ENCODE data around the gene ZNF655. TPM values are rescaled to one million over a fixed set of nuclear protein-coding genes. Genes with fewer than 3 reads are reported as not detected.
"Not testable (repeated sequence)": the region's sequence is repeated elsewhere in the genome, so short reads cannot be mapped to it uniquely, and the experiment has no call there.

Gene ZNF655
- total RNA-seq (2014; rRNA removed; shearing (Covaris generic)) = 69.8 and 85.2 TPM in 2 replicates
- polyA plus RNA-seq (2015; cell fraction: cytosol; rRNA removed) = 61.7 and 66.1 TPM in 2 replicates
- 140 and 175 TPM in 2 replicates for polyA plus RNA-seq (2015; cell fraction: nucleus; rRNA removed)

DNA sequence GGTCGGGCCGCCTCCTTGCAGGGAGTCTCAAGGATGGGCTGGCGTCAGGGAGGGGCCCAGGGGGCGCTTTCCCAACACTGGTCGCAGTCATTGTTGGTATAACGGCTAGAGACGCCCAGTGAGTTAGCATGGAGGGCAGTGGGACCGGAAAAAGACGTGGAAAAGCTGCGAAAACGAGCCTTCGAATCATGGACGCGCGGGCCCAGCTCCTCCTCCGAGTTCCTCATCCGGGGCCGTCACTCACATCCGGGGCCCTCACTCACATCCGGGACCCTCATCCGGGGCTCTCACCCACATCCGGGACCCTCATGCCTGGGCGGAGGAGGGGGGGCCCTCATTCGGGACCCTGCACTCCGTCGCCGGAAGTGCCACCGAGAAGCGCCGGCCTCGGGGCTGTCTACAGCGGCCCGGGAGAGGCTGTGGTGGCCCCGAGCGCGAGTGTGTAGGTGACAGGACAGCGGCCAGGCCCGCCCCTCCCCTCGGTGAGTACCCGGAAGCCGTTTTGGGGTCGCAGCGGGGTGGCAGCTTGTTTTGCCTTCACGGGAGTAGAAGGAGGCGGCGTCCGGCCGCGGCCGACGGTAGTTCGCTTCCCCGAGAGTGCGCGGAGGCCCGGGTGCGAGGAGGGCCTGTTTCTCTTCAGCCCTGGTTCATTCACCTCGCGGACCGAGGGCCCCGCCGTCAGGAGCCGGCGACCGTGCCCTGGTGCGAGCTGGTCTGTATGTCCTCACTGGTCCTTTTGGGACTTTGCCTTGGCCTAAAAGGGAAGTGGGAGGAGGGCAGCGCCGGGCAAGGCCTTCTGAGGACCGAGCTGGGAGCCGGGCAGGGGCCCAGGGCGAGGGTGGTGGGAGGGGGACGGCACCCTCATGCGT is at the start of gene ZNF655:
ZNF655 (plus strand) TSS at position 337 of the 869 bp plus-strand sequence. CDS start 1,918 bp downstream, outside the sequence.
- peak; percentile 87 for DNase-seq (ENCODE audit: low read depth)

DNA sequence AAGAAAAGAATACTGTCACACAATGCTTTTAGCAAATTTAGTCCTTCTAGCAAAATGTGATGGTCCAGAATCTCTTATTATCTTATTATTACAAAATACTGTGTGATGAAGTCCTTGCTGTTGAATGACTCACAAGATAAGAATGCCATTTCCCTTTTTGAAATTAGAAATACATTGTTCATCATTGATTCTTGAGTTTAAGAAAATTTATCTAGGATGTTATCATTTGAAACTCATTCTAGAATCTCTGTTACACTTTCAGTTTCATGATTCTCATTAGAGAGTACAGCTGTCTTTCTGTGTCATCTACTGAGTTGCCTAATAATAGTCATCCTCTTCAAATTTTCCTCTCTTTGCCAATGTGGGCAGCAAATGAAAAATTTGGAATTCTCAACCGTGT is 44.4 kb upstream of the ZNF655 start:
- DNase-seq (ENCODE audit: low read depth) = no peak

DNA sequence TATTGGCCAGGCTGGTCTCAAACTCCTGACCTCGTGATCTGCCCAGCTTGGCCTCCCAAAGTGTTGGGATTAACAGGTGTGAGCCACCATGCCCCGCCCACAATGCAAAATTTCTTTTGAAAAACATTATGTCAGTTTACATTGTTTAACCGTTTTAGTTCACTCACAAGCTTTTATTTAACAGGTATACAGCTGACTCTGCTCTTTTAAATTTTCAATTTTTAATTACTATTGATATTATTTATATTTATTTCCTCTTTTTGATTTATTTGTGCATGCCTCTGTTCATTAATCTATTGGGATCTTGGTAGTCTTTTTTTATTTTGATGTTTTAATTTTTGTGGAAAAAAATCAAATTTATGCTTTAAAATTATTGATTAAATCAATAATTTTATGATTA is 37.0 kb upstream of the ZNF655 start:
- no peak for DNase-seq (ENCODE audit: low read depth)

DNA sequence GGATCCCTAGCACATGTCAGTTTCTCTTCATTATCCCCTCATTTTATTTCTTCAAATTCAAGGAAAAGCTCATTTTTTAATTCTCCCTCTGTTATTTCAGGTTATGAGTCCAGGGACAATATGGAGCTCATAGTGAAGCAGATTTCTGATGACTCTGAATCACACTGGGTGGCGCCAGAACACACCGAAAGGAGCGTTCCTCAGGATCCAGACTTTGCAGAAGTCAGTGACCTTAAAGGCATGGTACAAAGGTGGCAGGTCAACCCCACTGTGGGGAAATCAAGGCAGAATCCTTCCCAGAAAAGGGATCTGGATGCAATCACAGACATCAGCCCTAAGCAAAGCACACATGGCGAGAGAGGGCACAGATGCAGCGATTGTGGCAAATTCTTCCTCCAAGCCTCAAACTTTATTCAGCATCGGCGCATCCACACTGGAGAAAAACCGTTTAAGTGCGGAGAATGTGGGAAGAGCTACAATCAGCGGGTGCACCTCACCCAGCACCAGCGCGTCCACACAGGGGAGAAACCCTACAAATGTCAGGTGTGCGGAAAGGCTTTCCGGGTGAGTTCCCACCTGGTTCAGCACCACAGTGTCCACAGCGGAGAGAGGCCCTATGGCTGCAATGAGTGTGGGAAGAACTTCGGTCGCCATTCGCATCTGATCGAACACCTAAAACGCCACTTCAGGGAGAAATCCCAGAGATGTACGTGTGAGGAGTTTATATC is 32.6 kb upstream of the ZNF655 start:
- no peak for DNase-seq (ENCODE audit: low read depth)

DNA sequence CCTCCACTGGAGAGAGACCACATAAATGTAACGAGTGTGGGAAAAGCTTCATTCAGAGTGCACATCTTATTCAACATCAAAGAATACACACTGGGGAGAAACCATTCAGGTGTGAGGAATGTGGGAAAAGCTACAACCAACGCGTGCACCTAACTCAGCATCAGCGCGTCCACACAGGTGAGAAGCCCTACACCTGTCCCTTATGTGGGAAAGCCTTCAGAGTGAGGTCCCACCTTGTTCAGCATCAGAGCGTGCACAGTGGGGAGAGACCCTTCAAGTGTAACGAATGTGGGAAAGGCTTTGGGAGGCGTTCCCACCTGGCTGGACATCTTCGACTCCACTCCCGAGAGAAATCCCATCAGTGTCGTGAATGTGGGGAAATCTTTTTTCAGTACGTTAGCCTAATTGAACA is 27.1 kb upstream of the ZNF655 start:
- DNase-seq (ENCODE audit: low read depth) = no peak

DNA sequence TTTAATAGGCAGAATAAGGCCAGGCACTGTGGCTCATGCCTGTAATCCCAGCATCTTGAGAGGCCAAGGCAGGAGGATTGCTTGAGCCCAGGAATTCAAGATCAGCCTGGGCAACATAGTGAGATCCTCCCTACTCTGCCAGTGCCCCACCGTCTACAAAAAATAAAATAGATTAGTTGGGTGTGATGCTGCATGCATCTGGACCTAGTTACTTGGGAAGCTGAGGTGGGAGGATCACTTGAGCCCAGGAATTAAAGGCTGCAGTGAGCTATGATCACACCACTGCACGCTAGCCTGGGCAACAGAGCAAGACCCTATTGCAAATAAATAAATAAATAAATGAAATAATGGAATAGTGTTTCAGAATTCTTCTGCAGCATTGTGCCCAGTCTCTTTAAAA is 22.8 kb upstream of the ZNF655 start:
- no peak for DNase-seq (ENCODE audit: low read depth)

DNA sequence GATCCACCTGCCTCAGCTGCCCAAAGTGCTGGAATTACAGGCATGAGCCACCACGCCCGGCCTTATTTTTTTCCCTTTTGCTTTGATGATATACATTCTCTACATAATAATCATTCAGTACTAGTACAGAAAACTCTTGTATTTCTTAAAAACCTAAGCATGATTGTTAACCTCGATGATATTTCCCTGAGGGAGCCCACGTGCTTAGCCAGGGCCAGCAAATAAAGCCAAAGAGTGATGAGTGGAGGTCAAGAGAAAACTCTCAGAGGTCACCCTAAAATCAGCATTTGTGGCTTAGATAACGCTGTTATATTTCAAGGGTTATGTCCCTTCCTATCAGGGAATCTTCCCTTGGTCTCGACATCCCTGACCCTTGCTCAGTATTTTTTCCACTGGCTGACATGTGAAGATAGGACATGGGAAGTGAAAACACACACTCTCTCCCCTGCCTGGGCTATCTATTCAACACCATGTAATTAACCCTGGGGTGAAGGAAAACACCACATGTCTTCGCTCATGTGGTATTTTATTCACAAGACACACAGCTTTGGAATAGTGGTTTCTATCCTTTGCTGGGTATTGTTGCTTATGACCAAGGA is 19.1 kb upstream of the ZNF655 start:
- no peak for DNase-seq (ENCODE audit: low read depth)

GRCh38 chr7:99540542-99540941 is 17.9 kb upstream of the ZNF655 start:
- no peak for DNase-seq (ENCODE audit: low read depth)

- DNase-seq (ENCODE audit: low read depth) = no peak
Observed at GRCh38 chr7:99541212-99541611, 17.2 kb upstream of the ZNF655 start.

- no peak for DNase-seq (ENCODE audit: low read depth)
Observed at GRCh38 chr7:99543081-99543671, 15.3 kb upstream of the ZNF655 start.

DNA sequence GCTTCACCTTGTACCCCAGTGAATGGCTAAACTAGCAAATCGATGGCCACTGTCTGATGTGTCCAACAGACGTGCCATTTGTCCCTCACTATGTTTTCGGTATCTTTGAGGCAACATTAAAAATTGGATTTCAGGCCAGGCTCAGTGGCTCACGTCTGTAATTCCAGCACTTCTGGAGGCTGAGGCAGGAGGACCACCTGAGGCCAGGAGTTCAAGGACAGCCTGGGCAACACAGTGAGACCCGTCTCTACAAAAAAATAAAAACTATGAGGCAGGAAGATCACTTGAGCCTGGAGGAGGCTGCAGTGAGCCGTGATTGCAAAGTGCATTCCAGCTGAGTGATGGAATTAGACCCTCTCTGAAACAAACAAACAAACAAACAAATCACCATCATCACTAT is 14.5 kb upstream of the ZNF655 start:
- DNase-seq (ENCODE audit: low read depth) = no peak

DNA sequence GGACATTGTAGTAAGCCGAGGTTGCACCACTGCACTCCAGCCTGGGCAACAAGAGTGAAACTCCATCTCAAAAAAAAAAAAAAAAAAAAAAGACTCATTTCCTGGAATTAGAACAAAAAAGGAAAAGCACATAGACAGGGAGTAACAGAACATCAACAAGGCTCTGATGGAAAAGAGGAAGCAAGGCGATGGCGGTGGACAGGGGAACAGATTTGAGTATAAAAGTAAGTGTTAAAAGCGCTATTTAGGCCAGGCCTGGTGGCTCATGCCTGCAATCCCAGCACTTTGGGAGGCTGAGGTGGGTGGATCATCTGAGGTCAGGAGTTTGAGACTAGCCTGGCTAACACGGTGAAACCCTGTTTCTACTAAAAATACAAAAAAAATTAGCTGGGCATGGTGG is 13.1 kb upstream of the ZNF655 start:
- DNase-seq (ENCODE audit: low read depth) = not testable (repeated sequence)

DNA sequence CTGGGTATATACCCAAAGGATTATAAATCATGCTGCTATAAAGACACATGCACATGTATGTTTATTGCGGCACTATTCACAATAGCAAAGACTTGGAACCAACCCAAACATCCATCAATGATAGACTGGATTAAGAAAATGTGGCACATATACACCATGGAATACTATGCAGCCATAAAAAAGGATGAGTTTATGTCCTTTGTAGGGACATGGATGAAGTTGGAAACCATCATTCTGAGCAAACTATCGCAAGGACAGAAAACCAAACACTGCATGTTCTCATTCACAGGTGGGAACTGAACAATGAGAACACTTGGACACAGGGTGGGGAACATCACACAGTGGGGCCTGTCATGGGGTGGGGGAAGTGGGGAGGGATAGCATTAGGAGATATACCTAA is 8.9 kb upstream of the ZNF655 start:
- not testable (repeated sequence) for DNase-seq (ENCODE audit: low read depth)

- DNase-seq (ENCODE audit: low read depth) = no peak
Observed at GRCh38 chr7:99551334-99551733, 7.1 kb upstream of the ZNF655 start.

GRCh38 chr7:99551767-99552463 is 6.5 kb upstream of the ZNF655 start, which contains the start of gene FAM200A:
Gene FAM200A, minus strand, starts transcription at chr7:99552114. Its CDS starts 3,707 bp downstream, at chr7:99548407.
- DNase-seq (ENCODE audit: low read depth) = peak; percentile 83

GRCh38 chr7:99553039-99553438 is 5.4 kb upstream of the ZNF655 start:
- DNase-seq (ENCODE audit: low read depth) = no peak

DNA sequence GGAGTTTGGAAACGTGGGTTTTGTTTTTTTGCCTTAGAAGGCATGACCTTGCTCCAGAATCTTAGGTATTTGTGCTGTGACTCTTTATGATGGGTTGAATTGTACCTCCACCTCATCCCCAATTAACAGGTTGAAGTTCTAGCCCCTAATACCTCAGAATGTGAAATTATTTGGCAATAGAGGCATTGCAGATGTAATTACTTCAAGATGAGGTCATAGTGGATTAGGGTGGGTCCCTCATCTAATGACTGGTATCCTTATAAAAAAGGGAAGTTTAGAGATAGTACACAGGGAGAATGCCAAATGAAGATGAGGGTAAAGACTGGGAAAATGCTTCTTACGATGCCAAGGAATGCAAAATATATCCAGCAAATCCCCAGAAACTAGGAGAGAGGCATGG is 3.5 kb upstream of the ZNF655 start:
- DNase-seq (ENCODE audit: low read depth) = no peak

GRCh38 chr7:99557196-99557607 is 1.2 kb upstream of the ZNF655 start:
- no peak for DNase-seq (ENCODE audit: low read depth)

- DNase-seq (ENCODE audit: low read depth) = no peak
Observed at GRCh38 chr7:99557940-99558305, 519 bp upstream of the ZNF655 start.

DNA sequence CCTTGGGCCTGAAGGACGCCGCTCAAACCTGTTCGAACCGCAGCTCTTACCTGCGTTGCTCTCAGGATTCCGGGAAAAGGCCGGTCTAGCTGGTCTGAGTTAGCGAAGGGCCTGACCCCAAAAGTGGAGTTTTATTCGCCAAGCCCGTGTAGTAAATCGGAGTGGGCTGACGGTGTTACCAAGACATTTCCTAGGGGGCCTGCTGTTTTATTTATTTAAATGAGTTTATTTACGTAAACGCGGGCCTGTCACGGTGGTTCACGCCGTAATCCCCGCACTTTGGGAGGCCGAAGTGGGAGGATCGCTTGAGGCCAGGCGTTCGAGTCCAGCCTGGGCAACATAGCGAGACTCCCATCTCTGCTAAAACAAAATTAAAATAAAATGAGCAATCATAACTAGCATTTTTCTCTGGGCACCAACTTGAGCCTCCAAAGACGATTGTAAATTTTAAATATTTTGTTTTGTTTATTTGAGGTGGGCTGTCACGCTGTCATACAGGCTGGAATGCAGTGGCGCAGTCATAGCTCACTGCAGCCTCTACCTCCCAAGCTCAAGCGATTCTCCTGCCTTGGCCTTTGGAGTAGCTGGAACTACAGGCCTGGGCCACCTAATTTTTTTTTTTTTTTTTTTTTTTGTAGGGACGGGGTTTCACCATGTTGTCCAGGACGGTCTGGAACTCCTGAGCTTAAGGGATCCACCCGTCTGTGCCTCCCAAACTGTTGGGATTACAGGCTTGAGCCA is 903 bp downstream of the ZNF655 start:
- DNase-seq (ENCODE audit: low read depth) = peak; percentile 25

All from HT1080 (cell line).